Mammary epithelial cell (primary cell): ENCODE data around the gene CGNL1.

Experiments used
- CTCF ChIP-seq, 2 donors: IDR thresholded peaks in 1 of 2; conservative IDR thresholded peaks in 1 of 2; 2 replicates each; pipeline ENCODE4 v1.5.1; 2011 to 2012; ENCODE audit warnings: inconsistent platforms in 2 of 2, low read length in 2 of 2, mild to moderate bottlenecking in 2 of 2, control low read depth in 1 of 2, low read depth in 1 of 2; ENCODE audit not compliant: insufficient read depth in 1 of 2; ENCODE audit errors: extremely low read depth in 1 of 2
- EZH2 ChIP-seq: IDR thresholded peaks from 2 replicates; pipeline ENCODE4 v1.6.1; 2012; ENCODE audit warnings: low read length, inconsistent platforms, borderline replicate concordance

- TF ChIP-seq CTCF (conservative IDR thresholded peaks at IDR 0.05 in 1 of 2, IDR thresholded peaks at IDR 0.05 in 1 of 2; ENCODE audit: extremely low read depth in 1 of 2, insufficient read depth in 1 of 2, low read depth in 1 of 2, low read length in 2 of 2) (no peak), EZH2 (no peak)
Measured at GRCh38 chr15:57357799-57358198, 18.5 kb upstream of the CGNL1 start.
